Measurements from ENCODE around the gene NUDT5. TPM values are rescaled to one million over a fixed set of nuclear protein-coding genes. Genes with fewer than 3 reads are reported as not detected.
"Not testable (repeated sequence)": the region's sequence is repeated elsewhere in the genome, so short reads cannot be mapped to it uniquely, and the experiment has no call there.

The NUDT5 gene
- 139 and 144 TPM in 2 replicates for total RNA-seq (2014; rRNA removed; shearing (Covaris generic))
- 127 and 137 TPM in 2 replicates for polyA plus RNA-seq (2015; cell fraction: cytosol; rRNA removed)
- 114 and 122 TPM in 2 replicates for polyA plus RNA-seq (2015; cell fraction: nucleus; rRNA removed)

- peak; percentile 90 for DNase-seq (ENCODE audit: low read depth)
These were observed at the start of gene NUDT5, which contains the start of gene CDC123 for GRCh38 chr10:12195603-12196506. Gene NUDT5 (minus strand): TSS chr10:12195891. CDS start chr10:12186291, 9,600 bp downstream. Gene CDC123 (plus strand): TSS chr10:12196188. CDS start chr10:12196246, 58 bp downstream.

- no peak for DNase-seq (ENCODE audit: low read depth)
These were observed 48.4 kb upstream of the NUDT5 start for GRCh38 chr10:12243864-12244620.

GRCh38 chr10:12241810-12242529, 46.3 kb upstream of the NUDT5 start:
- no peak for DNase-seq (ENCODE audit: low read depth)

- no peak for DNase-seq (ENCODE audit: low read depth)
These were observed 43.1 kb upstream of the NUDT5 start for GRCh38 chr10:12238821-12239220.

GRCh38 chr10:12237265-12238220, 41.9 kb upstream of the NUDT5 start:
- DNase-seq (ENCODE audit: low read depth), result no peak

- no peak for DNase-seq (ENCODE audit: low read depth)
These were observed 40.1 kb upstream of the NUDT5 start for GRCh38 chr10:12235796-12236195.

- DNase-seq (ENCODE audit: low read depth), result no peak
These were observed 39.5 kb upstream of the NUDT5 start for GRCh38 chr10:12235116-12235694.

GRCh38 chr10:12234687-12235086, 39.0 kb upstream of the NUDT5 start:
- DNase-seq (ENCODE audit: low read depth), result not testable (repeated sequence)

GRCh38 chr10:12228851-12229250, 33.2 kb upstream of the NUDT5 start:
- DNase-seq (ENCODE audit: low read depth), result peak; percentile 7

- not testable (repeated sequence) for DNase-seq (ENCODE audit: low read depth)
These were observed 30.7 kb upstream of the NUDT5 start for GRCh38 chr10:12226438-12226837.

- no peak for DNase-seq (ENCODE audit: low read depth)
These were observed 29.8 kb upstream of the NUDT5 start for GRCh38 chr10:12225444-12225843.

GRCh38 chr10:12221323-12222298, 25.9 kb upstream of the NUDT5 start:
- DNase-seq (ENCODE audit: low read depth), result peak; percentile 42

- DNase-seq (ENCODE audit: low read depth), result no peak
These were observed 23.3 kb upstream of the NUDT5 start for GRCh38 chr10:12218991-12219390.

- peak; percentile 48 for DNase-seq (ENCODE audit: low read depth)
These were observed 19.1 kb upstream of the NUDT5 start for GRCh38 chr10:12214763-12215218.

- no peak for DNase-seq (ENCODE audit: low read depth)
These were observed 18.4 kb upstream of the NUDT5 start for GRCh38 chr10:12214093-12214492.

- DNase-seq (ENCODE audit: low read depth), result no peak
These were observed 17.9 kb upstream of the NUDT5 start for GRCh38 chr10:12213621-12214020.

GRCh38 chr10:12212454-12212853, 16.8 kb upstream of the NUDT5 start:
- no peak for DNase-seq (ENCODE audit: low read depth)

- DNase-seq (ENCODE audit: low read depth), result no peak
These were observed 12.8 kb upstream of the NUDT5 start for GRCh38 chr10:12208460-12208859.
